ENCODE data around the gene MBTPS2. TPM values are rescaled to one million over a fixed set of nuclear protein-coding genes. Genes with fewer than 3 reads are reported as not detected.
A peak's percentile ranks its signal among the peaks of the same experiment; 100 is the strongest.

Gene MBTPS2
- total and polyA plus RNA-seq, 7 experiments from 2014 or later, result 4.6 to 9.9 (median 7.0) TPM

DNA sequence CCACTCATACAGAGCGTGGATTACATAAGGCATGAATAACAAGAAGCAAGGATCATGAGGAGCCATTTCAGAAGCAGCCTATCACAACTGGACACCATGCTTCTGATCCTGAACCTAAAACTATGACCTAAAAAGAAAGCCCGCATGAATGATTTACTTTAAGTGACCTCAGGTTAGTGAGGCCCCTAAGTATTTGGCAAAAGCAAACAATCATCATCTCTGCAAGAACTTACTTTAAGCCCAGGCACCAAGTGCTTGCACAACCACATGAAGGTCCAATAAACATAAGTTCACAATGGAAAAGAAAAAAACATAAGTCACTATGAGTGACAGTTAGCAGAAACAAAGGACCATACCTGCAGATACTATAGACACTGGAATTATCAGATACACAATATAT is 7.9 kb upstream of the MBTPS2 start:
- no peak overlapping the region for H3K4me3 Mint-ChIP-seq

DNA sequence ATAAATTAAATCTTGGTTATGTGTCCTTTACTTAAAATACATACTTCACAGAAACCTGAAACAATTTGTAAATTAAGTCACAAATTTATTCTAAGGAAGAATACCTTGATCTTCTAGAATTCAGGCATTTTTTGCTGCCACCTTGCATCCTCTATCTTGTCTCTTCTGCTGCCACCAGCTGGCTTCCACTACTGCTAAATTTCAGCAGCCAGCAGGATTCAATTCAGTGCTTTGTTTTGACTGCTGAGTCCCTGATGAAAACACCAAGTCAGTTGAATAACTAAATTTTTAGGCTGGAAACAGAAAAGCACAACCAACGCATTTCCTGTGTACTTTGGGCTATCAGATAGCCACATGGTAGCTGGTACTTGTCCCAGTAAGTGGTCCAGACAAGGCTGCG is 2.4 kb upstream of the MBTPS2 start:
- ChIA-PET POLR2A (no interaction called here), CTCF (no interaction called here)
- Mint-ChIP-seq H3K4me3 (no peak overlapping the region), H3K27ac (no peak overlapping the region), H3K9me3 (no peaks in the 10 kb centered on the region), H3K36me3 (peaks cover 0 to 3% (median 0%) of the 10 kb centered on the region in 5 donors), H3K27me3 (peaks cover 0 to 3% (median 0%) of the 10 kb centered on the region in 5 donors), H3K4me1 (peaks cover 0 to 15% (median 7%) of the 10 kb centered on the region in 7 donors)
- Histone ChIP-seq H3K9me3 (ENCODE audit: control insufficient read depth in 2 of 3, low read length in 3 of 3) (no peaks in the 10 kb centered on the region), H3K36me3 (ENCODE audit: control insufficient read depth in 2 of 3, insufficient read depth in 3 of 3, low read length in 3 of 3) (peaks cover 0 to 4% (median 0%) of the 10 kb centered on the region in 3 experiments), H3K4me3 (ENCODE audit: low read length) (no peak overlapping the region), H3K27ac (ENCODE audit: low read depth, low read length) (no peak overlapping the region), H3K27me3 (ENCODE audit: control insufficient read depth in 2 of 2, insufficient read depth in 2 of 2, low read length in 2 of 2) (no peaks in the 10 kb centered on the region), H3K4me1 (ENCODE audit: control insufficient read depth in 2 of 2, insufficient read depth in 2 of 2, low read length in 2 of 2) (peaks cover 0 to 8% of the 10 kb centered on the region in 2 donors)
- intact Hi-C loops (cut with micrococcal nuclease), result loop anchor here (5.0 to 10.0 kb wide), 3 partner anchors 55 to 1948 kb away; partner anchors contain the start of gene SAT1 (in 1 of the 2)
- no peak for DNase-seq
- ATAC-seq, result no peak

More for the DNA sequence above, 7.9 kb upstream of the MBTPS2 start:
- no peak overlapping the region for H3K4me3 ChIP-seq (ENCODE audit: low read length)
- Mint-ChIP-seq H3K9me3 (peaks cover 0 to 1% (median 0%) of the 10 kb centered on the region in 11 donors), H3K27me3 (peaks cover 0 to 3% (median 0%) of the 10 kb centered on the region in 5 donors), H3K4me1 (no peaks in the 10 kb centered on the region), H3K27ac (no peak overlapping the region), H3K36me3 (no peaks in the 10 kb centered on the region)
- H3K4me1 ChIP-seq (ENCODE audit: control insufficient read depth in 2 of 2, insufficient read depth in 2 of 2, low read length in 2 of 2), result no peaks in the 10 kb centered on the region
- DNase-seq, result no peak
- no peaks in the 10 kb centered on the region for H3K27me3 ChIP-seq (ENCODE audit: control insufficient read depth in 2 of 2, insufficient read depth in 2 of 2, low read length in 2 of 2)
- H3K9me3 ChIP-seq (ENCODE audit: control insufficient read depth in 2 of 3, low read length in 3 of 3), result no peaks in the 10 kb centered on the region
- ChIA-PET POLR2A (no interaction called here), CTCF (no interaction called here)
- intact Hi-C loops (cut with micrococcal nuclease), result loop anchor here in 1 of 2 donors (10.0 kb wide), 1 partner anchor 1953 kb away; the partner anchor contains the start of gene SAT1
- H3K36me3 ChIP-seq (ENCODE audit: control insufficient read depth in 2 of 3, insufficient read depth in 3 of 3, low read length in 3 of 3), result no peaks in the 10 kb centered on the region
- no peak overlapping the region for H3K27ac ChIP-seq (ENCODE audit: low read depth, low read length)
- no peak for ATAC-seq

DNA sequence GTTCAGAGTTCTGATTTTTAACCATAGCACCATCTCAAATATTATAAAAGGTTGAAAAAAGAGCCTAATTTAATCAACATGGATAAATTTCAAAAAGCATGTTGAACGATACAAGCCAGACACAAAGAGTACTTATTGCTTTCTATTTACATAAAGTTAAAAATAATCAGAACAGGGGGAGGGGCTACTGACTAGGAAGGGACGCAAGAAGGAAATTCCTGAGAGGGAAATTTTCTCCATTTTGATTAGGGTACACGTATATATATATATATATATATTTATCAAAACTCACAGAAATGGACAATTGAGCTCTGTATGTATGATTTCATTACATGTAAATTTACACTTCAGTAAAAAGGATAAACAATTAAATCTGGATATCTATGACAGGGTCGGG is 482 bp upstream of the MBTPS2 start:
- no peaks in the 10 kb centered on the region for H3K9me3 Mint-ChIP-seq
- ChIA-PET POLR2A (interaction anchor here (0.7 to 1.0 kb wide), 2 partner anchors 181 to 371 kb away, joined by 3 read pairs; partner anchors contain the start of gene KLHL34), CTCF (interaction anchor here (0.7 kb wide), 1 partner anchor 334 kb away, joined by 4 read pairs; no protein-coding TSS in a partner anchor)
- peak in 2 of 9 donors; percentile 0 to 1 for DNase-seq
- peaks cover 0 to 19% (median 7%) of the 10 kb centered on the region in 7 donors for H3K4me1 Mint-ChIP-seq
- H3K4me3 Mint-ChIP-seq, result peak overlapping the region; percentile 82 to 96 (median 88)
- peaks cover 0 to 3% (median 0%) of the 10 kb centered on the region in 5 donors for H3K27me3 Mint-ChIP-seq
- Histone ChIP-seq H3K9me3 (ENCODE audit: control insufficient read depth in 2 of 3, low read length in 3 of 3) (no peaks in the 10 kb centered on the region), H3K27me3 (ENCODE audit: control insufficient read depth in 2 of 2, insufficient read depth in 2 of 2, low read length in 2 of 2) (no peaks in the 10 kb centered on the region), H3K4me3 (ENCODE audit: low read length) (peak overlapping the region; percentile 83), H3K4me1 (ENCODE audit: control insufficient read depth in 2 of 2, insufficient read depth in 2 of 2, low read length in 2 of 2) (peaks cover 0 to 8% of the 10 kb centered on the region in 2 donors), H3K36me3 (ENCODE audit: control insufficient read depth in 2 of 3, insufficient read depth in 3 of 3, low read length in 3 of 3) (peaks cover 0 to 4% (median 0%) of the 10 kb centered on the region in 3 experiments), H3K27ac (ENCODE audit: low read depth, low read length) (peak overlapping the region; percentile 72)
- peak overlapping the region; percentile 83 to 95 (median 89) for H3K27ac Mint-ChIP-seq
- peaks cover 0 to 4% (median 3%) of the 10 kb centered on the region in 5 donors for H3K36me3 Mint-ChIP-seq
- intact Hi-C loops (cut with micrococcal nuclease), result loop anchor here (1.0 to 10.0 kb wide), 10 partner anchors 57 to 1946 kb away; partner anchors contain the start of genes EIF1AX (in 1 of the 2), RPS6KA3 (in 1 of the 2), SAT1 (in 1 of the 2) and SMS (in 1 of the 2)
- ATAC-seq, result no peak

DNA sequence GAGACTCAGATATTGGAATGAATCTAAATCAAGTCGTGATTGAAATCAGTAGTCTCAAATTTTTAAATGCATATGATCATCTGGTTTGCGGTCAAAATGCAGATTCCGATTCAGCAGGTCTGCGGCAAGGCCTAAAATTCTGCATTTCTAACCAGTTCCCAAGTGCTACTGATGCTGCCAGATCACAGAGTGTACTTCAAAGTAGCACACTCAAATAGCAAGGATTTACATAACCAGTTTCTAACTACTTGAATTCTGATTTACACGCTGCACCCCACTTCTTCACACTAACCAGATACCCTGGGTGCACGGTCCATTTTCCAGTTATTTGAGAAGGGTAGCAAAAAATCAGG is 752 bp downstream of the MBTPS2 start:
- CTCF ChIA-PET, result no interaction called here
- no peaks in the 10 kb centered on the region for H3K9me3 Mint-ChIP-seq
- H3K36me3 Mint-ChIP-seq, result peaks cover 0 to 6% (median 4%) of the 10 kb centered on the region in 5 donors
- Histone ChIP-seq H3K27ac (ENCODE audit: low read depth, low read length) (peak overlapping the region; percentile 72), H3K27me3 (ENCODE audit: control insufficient read depth in 2 of 2, insufficient read depth in 2 of 2, low read length in 2 of 2) (no peaks in the 10 kb centered on the region), H3K9me3 (ENCODE audit: control insufficient read depth in 2 of 3, low read length in 3 of 3) (no peaks in the 10 kb centered on the region), H3K4me1 (ENCODE audit: control insufficient read depth in 2 of 2, insufficient read depth in 2 of 2, low read length in 2 of 2) (peaks cover 0 to 8% of the 10 kb centered on the region in 2 donors), H3K36me3 (ENCODE audit: control insufficient read depth in 2 of 3, insufficient read depth in 3 of 3, low read length in 3 of 3) (peaks cover 0 to 4% (median 0%) of the 10 kb centered on the region in 3 experiments), H3K4me3 (ENCODE audit: low read length) (peak overlapping the region; percentile 83)
- POLR2A ChIA-PET, result no interaction called here
- intact Hi-C loops (cut with micrococcal nuclease), result loop anchor here in 1 of 2 donors (10.0 kb wide), 1 partner anchor 85 kb away; no protein-coding TSS in a partner anchor
- no peak for ATAC-seq
- H3K4me1 Mint-ChIP-seq, result peaks cover 0 to 19% (median 7%) of the 10 kb centered on the region in 7 donors
- DNase-seq, result peak in 2 of 9 donors; percentile 4 to 5
- peaks cover 0 to 3% (median 0%) of the 10 kb centered on the region in 5 donors for H3K27me3 Mint-ChIP-seq
- peak overlapping the region in 8 of 9 donors; percentile 19 to 94 (median 80) for H3K27ac Mint-ChIP-seq
- peak overlapping the region; percentile 82 to 96 (median 88) for H3K4me3 Mint-ChIP-seq

DNA sequence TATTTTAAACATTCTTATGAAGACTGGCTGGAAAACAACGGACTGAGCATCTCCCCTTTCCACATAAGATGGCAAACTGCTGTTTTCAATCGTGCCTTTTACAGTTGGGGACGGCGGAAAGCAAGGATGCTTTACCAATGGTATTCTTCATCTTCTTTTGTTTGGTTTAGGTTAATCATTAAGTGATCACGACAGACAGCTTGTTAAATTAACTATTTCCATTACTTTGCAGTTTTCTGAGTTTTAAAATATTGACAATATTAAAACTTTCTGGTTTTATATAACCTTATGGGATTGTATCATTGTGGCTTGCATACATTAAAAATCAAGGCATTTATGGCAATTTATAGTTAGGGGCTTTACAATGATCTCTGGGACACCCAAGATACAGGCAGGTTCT is 3.8 kb downstream of the MBTPS2 start:
- ChIA-PET POLR2A (no interaction called here), CTCF (no interaction called here)
- no peak overlapping the region for H3K4me3 Mint-ChIP-seq
- Histone ChIP-seq H3K4me1 (ENCODE audit: control insufficient read depth in 2 of 2, insufficient read depth in 2 of 2, low read length in 2 of 2) (peaks cover 0 to 8% of the 10 kb centered on the region in 2 donors), H3K27me3 (ENCODE audit: control insufficient read depth in 2 of 2, insufficient read depth in 2 of 2, low read length in 2 of 2) (no peaks in the 10 kb centered on the region), H3K4me3 (ENCODE audit: low read length) (no peak overlapping the region), H3K27ac (ENCODE audit: low read depth, low read length) (no peak overlapping the region), H3K36me3 (ENCODE audit: control insufficient read depth in 2 of 3, insufficient read depth in 3 of 3, low read length in 3 of 3) (peaks cover 0 to 13% (median 3%) of the 10 kb centered on the region in 3 experiments), H3K9me3 (ENCODE audit: control insufficient read depth in 2 of 3, low read length in 3 of 3) (no peaks in the 10 kb centered on the region)
- peaks cover 0 to 19% (median 7%) of the 10 kb centered on the region in 7 donors for H3K4me1 Mint-ChIP-seq
- DNase-seq (no peak), ATAC-seq (no peak)
- H3K27me3 Mint-ChIP-seq, result no peaks in the 10 kb centered on the region
- H3K27ac Mint-ChIP-seq, result no peak overlapping the region
- H3K9me3 Mint-ChIP-seq, result no peaks in the 10 kb centered on the region
- H3K36me3 Mint-ChIP-seq, result peaks cover 0 to 17% (median 9%) of the 10 kb centered on the region in 5 donors
- intact Hi-C loops (cut with micrococcal nuclease), result loop anchor here in 1 of 2 donors (10.0 kb wide), 1 partner anchor 82 kb away; no protein-coding TSS in a partner anchor

DNA sequence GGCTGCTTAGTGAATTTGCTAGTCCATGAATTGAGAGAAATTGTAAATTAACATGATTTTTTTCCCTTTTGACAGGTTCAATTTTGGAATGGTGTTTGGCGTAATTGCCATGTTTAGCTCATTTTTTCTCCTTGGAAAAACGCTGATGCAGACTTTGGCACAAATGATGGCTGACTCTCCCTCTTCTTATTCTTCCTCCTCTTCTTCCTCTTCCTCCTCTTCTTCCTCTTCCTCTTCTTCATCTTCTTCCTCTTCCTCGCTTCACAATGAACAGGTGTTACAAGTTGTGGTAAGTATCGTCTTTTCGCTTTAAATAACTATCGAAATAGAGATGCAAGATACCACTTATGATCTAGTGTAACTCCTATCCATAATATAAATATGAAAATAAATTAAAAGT is 5.7 kb downstream of the MBTPS2 start:
- peaks cover 0 to 8% of the 10 kb centered on the region in 2 donors for H3K4me1 ChIP-seq (ENCODE audit: control insufficient read depth in 2 of 2, insufficient read depth in 2 of 2, low read length in 2 of 2)
- H3K27me3 Mint-ChIP-seq, result no peaks in the 10 kb centered on the region
- no peak overlapping the region for H3K27ac Mint-ChIP-seq
- ChIA-PET POLR2A (no interaction called here), CTCF (no interaction called here)
- H3K4me1 Mint-ChIP-seq, result peaks cover 0 to 13% (median 4%) of the 10 kb centered on the region in 7 donors
- intact Hi-C loops (cut with micrococcal nuclease), result loop anchor here in 1 of 2 donors (10.0 kb wide), 1 partner anchor 80 kb away; no protein-coding TSS in a partner anchor
- ATAC-seq (no peak), DNase-seq (no peak)
- H3K9me3 ChIP-seq (ENCODE audit: control insufficient read depth in 2 of 3, low read length in 3 of 3), result no peaks in the 10 kb centered on the region
- H3K36me3 Mint-ChIP-seq, result peaks cover 0 to 17% (median 9%) of the 10 kb centered on the region in 5 donors
- no peaks in the 10 kb centered on the region for H3K27me3 ChIP-seq (ENCODE audit: control insufficient read depth in 2 of 2, insufficient read depth in 2 of 2, low read length in 2 of 2)
- no peaks in the 10 kb centered on the region for H3K9me3 Mint-ChIP-seq
- H3K27ac ChIP-seq (ENCODE audit: low read depth, low read length), result no peak overlapping the region
- H3K4me3 Mint-ChIP-seq, result no peak overlapping the region
- no peak overlapping the region for H3K4me3 ChIP-seq (ENCODE audit: low read length)
- peaks cover 0 to 9% (median 3%) of the 10 kb centered on the region in 3 experiments for H3K36me3 ChIP-seq (ENCODE audit: control insufficient read depth in 2 of 3, insufficient read depth in 3 of 3, low read length in 3 of 3)

Data from naive thymus-derived CD4-positive, alpha-beta T cell (primary cell).